H9 (cell line): ENCODE measurements around the gene DOK6. TPM values are rescaled to one million over a fixed set of nuclear protein-coding genes. Genes with fewer than 3 reads are reported as not detected.

Experiments used
- DNase-seq: peaks from one replicate; pipeline ENCODE4 v3.0.0-alpha.2; 2017
- H2AFZ ChIP-seq: one replicate; pipeline ENCODE4 v1.6.1; 2013; ENCODE audit warnings: mild to moderate bottlenecking, low read length, control low read depth, moderate library complexity
- H2AK5ac ChIP-seq: 2 replicates; pipeline ENCODE4 v1.6.1; 2013; ENCODE audit warnings: low read length, control low read depth, mixed read lengths; ENCODE audit not compliant: insufficient read length
- H2BK120ac ChIP-seq: one replicate; pipeline ENCODE4 v1.6.1; 2013; ENCODE audit warnings: low read depth, mild to moderate bottlenecking, low read length, control low read depth, inconsistent platforms; ENCODE audit not compliant: poor library complexity, severe bottlenecking
- H2BK12ac ChIP-seq: 2 replicates; pipeline ENCODE4 v1.6.1; 2013; ENCODE audit warnings: low read length, control low read depth, mixed read lengths, low read depth; ENCODE audit not compliant: insufficient read length
- H2BK15ac ChIP-seq: 2 replicates; pipeline ENCODE4 v1.6.1; 2013; ENCODE audit warnings: low read depth, low read length, control low read depth
- H2BK20ac ChIP-seq: one replicate; pipeline ENCODE4 v1.6.1; 2013; ENCODE audit warnings: low read depth, mild to moderate bottlenecking, low read length, control low read depth, inconsistent platforms; ENCODE audit not compliant: poor library complexity, severe bottlenecking
- H2BK5ac ChIP-seq: 2 replicates; pipeline ENCODE4 v1.6.1; 2013; ENCODE audit warnings: low read length, control low read depth, mixed read lengths; ENCODE audit not compliant: insufficient read length
- H3K14ac ChIP-seq: 2 replicates; pipeline ENCODE4 v1.6.1; 2013; ENCODE audit warnings: low read length, control low read depth; ENCODE audit not compliant: insufficient read depth
- H3K18ac ChIP-seq: 2 replicates; pipeline ENCODE4 v1.6.1; 2013; ENCODE audit warnings: low read depth, mild to moderate bottlenecking, mixed read lengths, low read length, control low read depth; ENCODE audit not compliant: insufficient read length
- H3K23ac ChIP-seq: 2 replicates; pipeline ENCODE4 v1.6.1; 2013; ENCODE audit warnings: low read length, control low read depth, mixed read lengths, low read depth; ENCODE audit not compliant: insufficient read length
- H3K23me2 ChIP-seq: 2 replicates; pipeline ENCODE4 v1.6.1; 2013; ENCODE audit warnings: low read depth, mild to moderate bottlenecking, mixed read lengths, low read length, control low read depth; ENCODE audit not compliant: insufficient read length, poor library complexity, severe bottlenecking
- H3K27ac ChIP-seq: 2 replicates; pipeline ENCODE4 v1.5.1; 2013; ENCODE audit warnings: low read length, control low read depth, mixed read lengths, low read depth; ENCODE audit not compliant: insufficient read length
- H3K27me3 ChIP-seq: 2 replicates; pipeline ENCODE4 v1.6.1; 2013; ENCODE audit warnings: low read length, control low read depth, inconsistent platforms; ENCODE audit not compliant: insufficient read depth
- H3K4ac ChIP-seq: 2 replicates; pipeline ENCODE4 v1.6.1; 2013; ENCODE audit warnings: low read depth, mild to moderate bottlenecking, control low read depth, inconsistent platforms, low read length, moderate library complexity
- H3K4me1 ChIP-seq: 2 replicates; pipeline ENCODE4 v1.6.1; 2013; ENCODE audit warnings: low read length, control low read depth, inconsistent platforms; ENCODE audit not compliant: insufficient read depth
- H3K4me2 ChIP-seq: 2 replicates; pipeline ENCODE4 v1.6.1; 2013; ENCODE audit warnings: low read length, control low read depth, mixed read lengths; ENCODE audit not compliant: insufficient read length, insufficient read depth
- H3K56ac ChIP-seq: 2 replicates; pipeline ENCODE4 v1.6.1; 2013; ENCODE audit warnings: low read depth, mild to moderate bottlenecking, mixed read lengths, low read length, control low read depth; ENCODE audit not compliant: insufficient read length
- H3K79me1 ChIP-seq: 2 replicates; pipeline ENCODE4 v1.6.1; 2013; ENCODE audit warnings: low read depth, mild to moderate bottlenecking, moderate library complexity, low read length, control low read depth, inconsistent platforms; ENCODE audit not compliant: insufficient read depth, poor library complexity, severe bottlenecking
- H3K79me2 ChIP-seq: 2 replicates; pipeline ENCODE4 v1.6.1; 2013; ENCODE audit warnings: low read length, control low read depth, inconsistent platforms; ENCODE audit not compliant: insufficient read depth
- H3K9ac ChIP-seq: 2 replicates; pipeline ENCODE4 v1.6.1; 2013; ENCODE audit warnings: low read length, control low read depth, mixed read lengths; ENCODE audit not compliant: insufficient read length; ENCODE audit errors: extremely low read depth
- H3K9me3 ChIP-seq: one replicate; pipeline ENCODE4 v1.6.1; 2013; ENCODE audit warnings: low read depth, low read length, inconsistent platforms; ENCODE audit not compliant: control insufficient read depth
- H3T11ph ChIP-seq: one replicate; pipeline ENCODE4 v1.6.1; 2013; ENCODE audit warnings: mild to moderate bottlenecking, low read length, control low read depth, inconsistent platforms
- H4K20me1 ChIP-seq: one replicate; pipeline ENCODE4 v1.6.1; 2013; ENCODE audit not compliant: control insufficient read depth, insufficient read length, insufficient read depth
- H4K5ac ChIP-seq: 2 replicates; pipeline ENCODE4 v1.6.1; 2013; ENCODE audit warnings: low read depth, mild to moderate bottlenecking, mixed read lengths, low read length, control low read depth; ENCODE audit not compliant: insufficient read length
- H4K8ac ChIP-seq: replicated peaks from 2 replicates; pipeline ENCODE4 v1.6.1; 2013; ENCODE audit warnings: low read length, control low read depth, mixed read lengths, low read depth; ENCODE audit not compliant: insufficient read length
- H4K91ac ChIP-seq: 2 replicates; pipeline ENCODE4 v1.6.1; 2013; ENCODE audit warnings: low read depth, mild to moderate bottlenecking, moderate library complexity, mixed read lengths, low read length, control low read depth; ENCODE audit not compliant: insufficient read length
- H3K27ac Mint-ChIP-seq, 3 experiments: 2 replicates in 2 of 3; 3 replicates in 1 of 3; pipeline ENCODE4 v1.8.0; 2020 to 2021; ENCODE audit warnings: mixed read lengths in 3 of 3, mild to moderate bottlenecking in 1 of 3, moderate library complexity in 1 of 3
- H3K27me3 Mint-ChIP-seq: 2 replicates; pipeline ENCODE4 v1.8.0; 2021; ENCODE audit warnings: low read depth, mild to moderate bottlenecking, moderate library complexity, mixed read lengths
- H3K36me3 Mint-ChIP-seq, 3 experiments: 2 replicates in 2 of 3; 3 replicates in 1 of 3; pipeline ENCODE4 v1.8.0; 2020 to 2021; ENCODE audit warnings: low read depth in 3 of 3, mixed read lengths in 3 of 3; ENCODE audit not compliant: insufficient read depth in 1 of 3
- H3K4me1 Mint-ChIP-seq, 2 experiments: 2 replicates each; pipeline ENCODE4 v1.8.0; 2020; ENCODE audit warnings: mixed read lengths in 2 of 2
- H3K4me3 Mint-ChIP-seq, 2 experiments: 2 replicates in 1 of 2; 3 replicates in 1 of 2; pipeline ENCODE4 v1.8.0; 2020 to 2021; ENCODE audit warnings: mild to moderate bottlenecking in 2 of 2, mixed read lengths in 2 of 2, moderate library complexity in 1 of 2
- H3K9me3 Mint-ChIP-seq, 2 experiments: 2 replicates in 1 of 2; 3 replicates in 1 of 2; pipeline ENCODE4 v1.8.0; 2020; ENCODE audit warnings: mild to moderate bottlenecking in 2 of 2, mixed read lengths in 2 of 2, moderate library complexity in 1 of 2
- total RNA-seq: library from RNA; stranded (reverse); gene quantifications from 2 replicates; pipeline ENCODE4 v1.2.1, GENCODE V29; 2021
- TF ChIP-seq, protein P1 (sequence below): fragments of 200-600 bp; sonication (generic); conservative IDR thresholded peaks from 3 replicates; pipeline ENCODE4 v1.8.0; 2021; ENCODE audit warnings: antibody characterized with exemption, mild to moderate bottlenecking

DOK6 gene
- total RNA-seq, 1 experiment from 2014 or later, result 0.20 TPM

DNA sequence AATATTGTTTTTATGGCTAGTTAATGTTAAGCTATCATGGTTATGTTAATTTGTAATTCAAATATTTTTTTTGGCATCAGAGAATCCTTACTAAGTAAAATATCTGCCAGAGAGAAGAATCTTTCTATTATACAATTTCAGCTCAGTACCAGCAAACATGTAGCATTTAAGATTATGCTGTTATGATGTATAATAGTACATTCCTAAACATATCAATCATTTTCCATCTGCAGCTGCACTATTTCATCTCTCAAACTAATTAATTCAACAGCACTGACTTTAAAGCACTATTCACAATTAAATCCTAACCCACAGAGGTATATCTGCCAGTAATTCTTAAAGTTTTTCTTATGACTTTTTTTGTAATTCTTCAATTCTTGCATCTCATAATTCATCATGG lies 296.4 kb downstream of the DOK6 start:
- no peak for DNase-seq
- TF ChIP-seq, protein P1, sequence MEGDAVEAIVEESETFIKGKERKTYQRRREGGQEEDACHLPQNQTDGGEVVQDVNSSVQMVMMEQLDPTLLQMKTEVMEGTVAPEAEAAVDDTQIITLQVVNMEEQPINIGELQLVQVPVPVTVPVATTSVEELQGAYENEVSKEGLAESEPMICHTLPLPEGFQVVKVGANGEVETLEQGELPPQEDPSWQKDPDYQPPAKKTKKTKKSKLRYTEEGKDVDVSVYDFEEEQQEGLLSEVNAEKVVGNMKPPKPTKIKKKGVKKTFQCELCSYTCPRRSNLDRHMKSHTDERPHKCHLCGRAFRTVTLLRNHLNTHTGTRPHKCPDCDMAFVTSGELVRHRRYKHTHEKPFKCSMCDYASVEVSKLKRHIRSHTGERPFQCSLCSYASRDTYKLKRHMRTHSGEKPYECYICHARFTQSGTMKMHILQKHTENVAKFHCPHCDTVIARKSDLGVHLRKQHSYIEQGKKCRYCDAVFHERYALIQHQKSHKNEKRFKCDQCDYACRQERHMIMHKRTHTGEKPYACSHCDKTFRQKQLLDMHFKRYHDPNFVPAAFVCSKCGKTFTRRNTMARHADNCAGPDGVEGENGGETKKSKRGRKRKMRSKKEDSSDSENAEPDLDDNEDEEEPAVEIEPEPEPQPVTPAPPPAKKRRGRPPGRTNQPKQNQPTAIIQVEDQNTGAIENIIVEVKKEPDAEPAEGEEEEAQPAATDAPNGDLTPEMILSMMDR, result no peak
- H2AK5ac ChIP-seq, result no peak overlapping the region
- H2BK12ac ChIP-seq, result no peak overlapping the region
- Mint-ChIP-seq H3K4me3 (no peak overlapping the region), H3K36me3 (no peaks in the 10 kb centered on the region; a peak in 1 of 7 replicates), H3K4me1 (no peaks in the 10 kb centered on the region), H3K9me3 (peaks cover 2 to 3% of the 10 kb centered on the region in 2 experiments; a peak in 3 of 5 replicates), H3K27ac (no peak overlapping the region), H3K27me3 (peaks cover under 1% of the 10 kb centered on the region)
- no peaks in the 10 kb centered on the region for H3K23me2 ChIP-seq
- no peak overlapping the region for H2BK20ac ChIP-seq
- no peaks in the 10 kb centered on the region for H4K20me1 ChIP-seq
- no peaks in the 10 kb centered on the region for H3K27me3 ChIP-seq
- no peak overlapping the region for H2BK15ac ChIP-seq
- H3K9me3 ChIP-seq, result no peaks in the 10 kb centered on the region
- H4K91ac ChIP-seq, result no peak overlapping the region
- H2AFZ ChIP-seq, result no peak overlapping the region
- no peak overlapping the region for H3K56ac ChIP-seq
- H3K23ac ChIP-seq, result no peak overlapping the region
- no peak overlapping the region for H3T11ph ChIP-seq
- no peak overlapping the region for H3K18ac ChIP-seq
- no peaks in the 10 kb centered on the region for H3K79me1 ChIP-seq
- H2BK120ac ChIP-seq, result no peak overlapping the region
- H3K9ac ChIP-seq, result no peak overlapping the region
- H4K8ac ChIP-seq, result no peak overlapping the region
- H3K4ac ChIP-seq, result no peak overlapping the region
- no peak overlapping the region for H3K4me2 ChIP-seq
- H3K79me2 ChIP-seq, result no peaks in the 10 kb centered on the region
- no peak overlapping the region for H3K27ac ChIP-seq
- H2BK5ac ChIP-seq, result no peak overlapping the region
- H4K5ac ChIP-seq, result no peak overlapping the region
- no peak overlapping the region for H3K14ac ChIP-seq
- H3K4me1 ChIP-seq, result no peaks in the 10 kb centered on the region
